Measurements from ENCODE around the gene HBG1. TPM values are rescaled to one million over a fixed set of nuclear protein-coding genes. Genes with fewer than 3 reads are reported as not detected.

HBG1 gene
- total RNA-seq, 1 donor from 2014 or later, result not detected

GRCh38 chr11:5286351-5286750, 36.7 kb upstream of the HBG1 start:
- DNase-seq (ENCODE audit: low spot score), result no peak
- Mint-ChIP-seq H3K27me3 (ENCODE audit: low read depth) (no peaks in the 10 kb centered on the region), H3K4me3 (ENCODE audit: unreplicated experiment) (no peak overlapping the region), H3K9me3 (ENCODE audit: low read depth) (no peaks in the 10 kb centered on the region), H3K36me3 (ENCODE audit: low read depth) (no peaks in the 10 kb centered on the region), H3K27ac (ENCODE audit: unreplicated experiment) (no peak overlapping the region), H3K4me1 (ENCODE audit: low read depth) (no peaks in the 10 kb centered on the region)
- TF ChIP-seq CTCF (IDR thresholded peaks at IDR 0.05), result no peak

- no peak for TF ChIP-seq CTCF (IDR thresholded peaks at IDR 0.05)
- Mint-ChIP-seq H3K9me3 (ENCODE audit: low read depth) (no peaks in the 10 kb centered on the region), H3K27me3 (ENCODE audit: low read depth) (no peaks in the 10 kb centered on the region), H3K36me3 (ENCODE audit: low read depth) (no peaks in the 10 kb centered on the region), H3K4me1 (ENCODE audit: low read depth) (peaks cover 1% of the 10 kb centered on the region), H3K4me3 (ENCODE audit: unreplicated experiment) (no peak overlapping the region), H3K27ac (ENCODE audit: unreplicated experiment) (no peak overlapping the region)
- no peak for DNase-seq (ENCODE audit: low spot score)
Measured at GRCh38 chr11:5285703-5286340, 36.2 kb upstream of the HBG1 start.

GRCh38 chr11:5284637-5285036, 35.0 kb upstream of the HBG1 start:
- Mint-ChIP-seq H3K36me3 (ENCODE audit: low read depth) (no peaks in the 10 kb centered on the region), H3K27ac (ENCODE audit: unreplicated experiment) (no peak overlapping the region), H3K27me3 (ENCODE audit: low read depth) (no peaks in the 10 kb centered on the region), H3K4me3 (ENCODE audit: unreplicated experiment) (no peak overlapping the region), H3K4me1 (ENCODE audit: low read depth) (peaks cover 8% of the 10 kb centered on the region), H3K9me3 (ENCODE audit: low read depth) (no peaks in the 10 kb centered on the region)
- DNase-seq (ENCODE audit: low spot score), result no peak
- TF ChIP-seq CTCF (IDR thresholded peaks at IDR 0.05), result no peak

- Mint-ChIP-seq H3K4me3 (ENCODE audit: unreplicated experiment) (no peak overlapping the region), H3K4me1 (ENCODE audit: low read depth) (peaks cover 8% of the 10 kb centered on the region), H3K36me3 (ENCODE audit: low read depth) (no peaks in the 10 kb centered on the region), H3K9me3 (ENCODE audit: low read depth) (no peaks in the 10 kb centered on the region), H3K27ac (ENCODE audit: unreplicated experiment) (no peak overlapping the region), H3K27me3 (ENCODE audit: low read depth) (no peaks in the 10 kb centered on the region)
- TF ChIP-seq CTCF (IDR thresholded peaks at IDR 0.05), result no peak
- no peak for DNase-seq (ENCODE audit: low spot score)
Measured at GRCh38 chr11:5283882-5284281, 34.2 kb upstream of the HBG1 start.

GRCh38 chr11:5283086-5283485, 33.4 kb upstream of the HBG1 start:
- Mint-ChIP-seq H3K4me3 (ENCODE audit: unreplicated experiment) (no peak overlapping the region), H3K36me3 (ENCODE audit: low read depth) (no peaks in the 10 kb centered on the region), H3K9me3 (ENCODE audit: low read depth) (no peaks in the 10 kb centered on the region), H3K27me3 (ENCODE audit: low read depth) (no peaks in the 10 kb centered on the region), H3K27ac (ENCODE audit: unreplicated experiment) (no peak overlapping the region), H3K4me1 (ENCODE audit: low read depth) (peaks cover 8% of the 10 kb centered on the region)
- no peak for TF ChIP-seq CTCF (IDR thresholded peaks at IDR 0.05)
- no peak for DNase-seq (ENCODE audit: low spot score)

Data from chondrocyte (in vitro differentiated cells).